Measurements from ENCODE around the gene GLP2R. TPM values are rescaled to one million over a fixed set of nuclear protein-coding genes. Genes with fewer than 3 reads are reported as not detected.

The GLP2R gene
- total and polyA plus RNA-seq, 11 donors, result 0.05 to 0.91 (median 0.15) TPM; not detected in 3

DNA sequence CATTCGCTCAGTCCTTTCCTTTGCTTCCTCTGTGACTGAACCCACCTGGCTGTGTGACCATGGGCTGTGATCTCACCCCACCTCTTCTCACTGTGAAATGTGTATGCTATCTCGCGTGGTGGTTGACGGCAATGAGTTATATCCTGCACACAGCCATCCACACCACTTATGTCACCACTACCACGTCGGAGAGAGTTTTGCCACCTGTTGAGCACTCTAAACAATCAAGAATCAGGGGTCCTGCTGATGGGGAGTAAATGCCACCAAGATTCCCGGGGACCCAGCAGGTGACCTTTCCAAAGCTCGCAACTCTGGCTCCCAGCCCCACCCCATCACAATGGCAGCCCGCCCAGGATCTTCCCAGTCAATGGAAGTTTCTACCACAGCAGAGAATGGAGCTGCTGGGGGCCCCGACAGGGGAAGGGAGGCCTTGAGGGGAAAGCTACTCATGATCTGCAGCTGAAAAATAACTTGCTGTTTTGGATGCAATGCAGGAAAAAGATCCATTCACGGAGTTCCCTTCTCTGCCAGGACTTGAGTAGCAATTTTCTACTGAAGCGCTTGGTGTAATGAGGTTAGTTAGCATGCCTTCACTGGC is 105.5 kb downstream of the GLP2R start:
- no peak for TF ChIP-seq CTCF (IDR thresholded peaks at IDR 0.05)
- no peak for TF ChIP-seq POLR2A (IDR thresholded peaks at IDR 0.05)
- Histone ChIP-seq H3K27me3 (no peaks in the 10 kb centered on the region), H3K36me3 (peaks cover 0 to 51% (median 12%) of the 10 kb centered on the region in 9 donors), H3K4me3 (no peak overlapping the region), H3K9me3 (no peaks in the 10 kb centered on the region), H3K27ac (peak overlapping the region in 1 of 12 donors; percentile 53), H3K4me1 (peaks cover 0 to 13% (median 0%) of the 10 kb centered on the region in 12 donors)
- DNase-seq, result peak in 2 of 5 donors; percentile 10 to 27
- WGBS, 4 donors, result 56 to 73% (median 71%) methylated on average over 11 to 12 of the region's 12 CpGs
- intact Hi-C loops (cut with DNase I), result no loop called here
- ATAC-seq, result no peak

DNA sequence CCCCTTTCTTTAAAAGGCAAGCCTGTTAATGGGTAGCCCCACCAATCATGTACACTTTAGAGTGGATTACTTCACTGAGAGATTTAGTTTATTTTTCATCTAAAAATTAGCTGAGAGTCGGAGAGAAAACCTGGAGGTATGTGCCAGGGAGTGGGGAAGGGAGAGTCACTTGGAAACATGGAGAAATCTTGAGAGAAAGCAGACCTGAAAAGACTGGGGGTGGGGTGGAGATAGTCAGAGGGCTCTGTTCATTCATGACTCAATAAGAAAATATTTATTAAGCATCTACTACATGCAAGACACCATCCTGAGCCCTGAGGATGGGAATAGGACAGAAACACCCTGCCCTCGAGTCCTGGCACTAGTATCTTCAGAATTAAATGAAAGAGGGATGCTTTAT is 106.8 kb downstream of the GLP2R start:
- TF ChIP-seq CTCF (IDR thresholded peaks at IDR 0.05), result no peak
- TF ChIP-seq POLR2A (IDR thresholded peaks at IDR 0.05), result no peak
- H3K27ac ChIP-seq, result peak overlapping the region in 1 of 12 donors; percentile 53
- peaks cover 0 to 51% (median 12%) of the 10 kb centered on the region in 9 donors for H3K36me3 ChIP-seq
- peak in 1 of 5 donors; percentile 8 for DNase-seq
- no peaks in the 10 kb centered on the region for H3K9me3 ChIP-seq
- no peak overlapping the region for H3K4me3 ChIP-seq
- WGBS, 4 donors, result 66 to 77% (median 72%) methylated on average over 2 of the region's 2 CpGs
- intact Hi-C loops (cut with DNase I), result no loop called here
- no peaks in the 10 kb centered on the region for H3K27me3 ChIP-seq
- peaks cover 0 to 19% (median 7%) of the 10 kb centered on the region in 12 donors for H3K4me1 ChIP-seq
- no peak for ATAC-seq

GRCh38 chr17:9934331-9934730 is 108.6 kb downstream of the GLP2R start:
- peaks cover 0 to 14% (median 3%) of the 10 kb centered on the region in 12 donors for H3K9me3 ChIP-seq
- intact Hi-C loops (cut with DNase I), result no loop called here
- no peaks in the 10 kb centered on the region for H3K27me3 ChIP-seq
- peaks cover 0 to 65% (median 23%) of the 10 kb centered on the region in 9 donors for H3K36me3 ChIP-seq
- H3K4me1 ChIP-seq, result peaks cover 0 to 20% (median 10%) of the 10 kb centered on the region in 12 donors
- TF ChIP-seq POLR2A (IDR thresholded peaks at IDR 0.05) (no peak), CTCF (IDR thresholded peaks at IDR 0.05) (no peak)
- ATAC-seq, result no peak
- 82 to 85% (median 84%) methylated on average over 7 of the region's 7 CpGs for WGBS, 4 donors
- DNase-seq, result peak in 1 of 5 donors; percentile 28
- no peak overlapping the region for H3K27ac ChIP-seq
- no peak overlapping the region for H3K4me3 ChIP-seq

DNA sequence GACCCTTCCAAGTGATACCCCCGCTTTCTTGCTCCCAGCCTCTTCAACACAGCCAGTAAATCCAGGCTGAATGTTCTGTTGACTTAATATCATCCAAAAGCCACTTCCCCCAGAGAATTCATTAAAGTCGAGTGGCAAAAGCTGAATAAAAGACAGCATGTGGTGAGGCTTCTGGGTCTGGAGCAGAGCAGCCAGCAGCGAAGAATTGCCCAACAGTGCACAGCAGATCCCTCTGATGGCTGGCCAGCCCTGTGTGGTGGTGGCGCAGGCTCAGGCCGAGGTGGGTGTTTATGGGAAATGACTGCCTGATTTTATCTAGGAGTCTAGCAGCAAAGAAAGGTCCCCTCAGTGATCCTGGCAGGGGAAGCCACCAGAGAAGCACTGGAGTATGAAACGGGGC is 109.7 kb downstream of the GLP2R start:
- ATAC-seq (peak in 2 of 4 donors; percentile 66 to 70), DNase-seq (peak in 2 of 5 donors; percentile 39 to 63)
- Histone ChIP-seq H3K27ac (peak overlapping the region in 2 of 12 donors; percentile 1 to 13), H3K9me3 (peaks cover 0 to 14% (median 3%) of the 10 kb centered on the region in 12 donors), H3K4me3 (no peak overlapping the region), H3K4me1 (peaks cover 0 to 20% (median 9%) of the 10 kb centered on the region in 12 donors), H3K27me3 (no peaks in the 10 kb centered on the region), H3K36me3 (peaks cover 0 to 76% (median 34%) of the 10 kb centered on the region in 9 donors)
- TF ChIP-seq POLR2A (IDR thresholded peaks at IDR 0.05), result no peak
- TF ChIP-seq CTCF (IDR thresholded peaks at IDR 0.05), result no peak
- WGBS, 4 donors, result 63 to 75% (median 69%) methylated on average over 6 of the region's 6 CpGs
- intact Hi-C loops (cut with DNase I), result no loop called here

All from heart left ventricle (tissue), 16 donors.